Activated gamma-delta T cell treated with Interleukin-2 at 50 U/mL for 16 hours (primary cell): ENCODE results near the gene GPC5.

Experiments
- DNase-seq: peaks from one replicate; pipeline ENCODE4 v3.0.0-alpha.2; 2020

The GPC5 gene

GRCh38 chr13:92307752-92308151, 909.3 kb downstream of the GPC5 start:
- DNase-seq, result no peak

- DNase-seq, result no peak
Measured at GRCh38 chr13:92312823-92313222, 914.4 kb downstream of the GPC5 start.

DNA sequence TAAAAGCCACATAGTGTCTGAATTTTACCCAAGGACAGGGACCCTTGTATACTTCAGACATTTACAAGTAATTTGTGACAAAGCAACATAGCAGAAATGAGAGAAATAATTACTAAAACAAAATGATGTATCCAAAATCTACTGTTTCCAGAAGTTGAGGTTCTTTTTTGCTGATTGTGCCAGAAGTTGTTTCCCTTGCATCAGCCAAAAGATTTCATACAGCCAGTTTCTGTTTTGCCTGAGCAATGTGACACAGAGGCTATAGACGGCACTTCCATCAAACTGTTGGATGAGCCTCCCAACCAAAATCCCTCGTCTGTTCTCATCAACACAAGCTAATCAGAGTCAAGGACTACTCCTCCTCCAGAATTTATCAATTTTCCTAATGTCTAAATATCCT, 915.0 kb downstream of the GPC5 start:
- DNase-seq, result no peak

GRCh38 chr13:92315265-92315664, 916.8 kb downstream of the GPC5 start:
- DNase-seq, result no peak

DNA sequence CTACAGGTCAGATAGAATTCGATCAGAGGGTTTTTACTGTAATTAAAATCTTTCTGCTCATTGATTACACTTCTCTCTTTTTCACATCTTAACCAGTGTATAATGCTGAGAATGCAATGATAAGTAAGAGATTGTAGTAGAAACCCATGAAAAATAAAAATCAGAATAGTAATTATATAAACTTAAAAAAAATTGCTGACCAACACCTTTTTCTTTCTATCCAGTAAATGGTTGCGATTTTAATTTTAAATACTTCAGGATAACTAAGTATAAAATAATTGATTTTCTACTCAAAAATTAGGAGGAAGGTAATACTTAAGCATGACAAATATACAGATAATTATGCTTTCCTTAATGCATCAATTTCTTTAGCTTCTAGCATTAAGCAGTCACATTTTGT, 917.6 kb downstream of the GPC5 start:
- DNase-seq, result no peak

- no peak for DNase-seq
Measured at GRCh38 chr13:92317066-92317465, 918.6 kb downstream of the GPC5 start.

DNA sequence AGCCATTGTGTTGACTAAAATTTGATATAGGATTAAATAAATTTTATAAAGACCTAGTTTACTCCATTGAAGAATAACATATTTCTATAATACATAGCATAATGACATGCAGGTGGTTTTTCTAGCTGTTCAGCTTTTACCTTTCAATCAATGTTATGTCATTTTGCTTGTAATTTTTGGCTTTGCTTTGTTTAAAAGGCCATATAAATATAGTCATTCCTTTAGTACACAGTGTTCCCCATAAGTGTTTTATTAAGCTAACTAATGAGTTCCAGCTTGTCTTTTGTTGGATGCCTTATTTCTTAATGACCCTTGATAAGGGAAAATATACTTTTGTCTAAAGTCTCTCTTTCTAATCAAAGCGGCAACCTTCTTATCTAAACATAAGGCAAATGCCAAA, 921.9 kb downstream of the GPC5 start:
- no peak for DNase-seq

GRCh38 chr13:92321174-92321573, 922.8 kb downstream of the GPC5 start:
- no peak for DNase-seq

- DNase-seq, result no peak
Measured at GRCh38 chr13:92345627-92346026, 947.2 kb downstream of the GPC5 start.

DNA sequence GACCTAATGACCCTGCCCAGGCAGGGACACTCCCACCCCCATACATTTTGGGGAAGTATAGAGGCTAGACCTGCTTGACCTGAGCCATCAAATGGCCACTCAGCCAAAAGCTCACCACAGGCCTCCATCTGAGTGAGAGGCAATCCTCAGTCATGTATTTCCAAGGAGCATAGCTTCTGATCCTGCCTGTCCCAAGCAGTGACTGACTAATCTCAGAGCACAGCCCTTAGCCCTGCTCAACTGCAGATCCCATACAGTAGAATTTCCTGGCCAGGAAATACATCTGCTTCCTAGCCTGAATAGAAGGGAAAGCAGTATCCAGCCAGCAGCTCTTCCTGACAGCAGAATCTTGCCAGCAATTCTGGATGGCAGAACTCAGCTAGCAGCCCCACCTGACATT, 947.6 kb downstream of the GPC5 start:
- DNase-seq, result no peak

DNA sequence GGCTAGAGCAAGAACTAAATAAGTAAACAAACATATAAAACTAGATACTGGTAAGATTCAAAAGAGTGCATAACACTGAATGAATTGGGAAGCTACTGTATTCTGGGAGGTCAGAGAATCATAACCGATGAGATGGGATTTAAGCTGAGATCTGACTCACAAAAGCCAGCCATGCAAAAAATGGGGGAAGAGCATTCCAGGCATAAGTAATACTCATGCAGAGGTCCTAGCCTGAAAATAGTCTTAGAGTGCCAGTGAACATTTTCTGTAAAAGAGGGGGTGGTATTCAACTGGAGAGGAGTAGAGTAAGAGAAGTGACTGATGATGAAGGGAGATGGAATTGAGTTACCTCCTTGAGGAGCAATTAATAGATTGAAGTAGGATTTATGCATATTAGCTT, 956.2 kb downstream of the GPC5 start:
- DNase-seq, result no peak

GRCh38 chr13:92355213-92355612, 956.8 kb downstream of the GPC5 start:
- no peak for DNase-seq

DNA sequence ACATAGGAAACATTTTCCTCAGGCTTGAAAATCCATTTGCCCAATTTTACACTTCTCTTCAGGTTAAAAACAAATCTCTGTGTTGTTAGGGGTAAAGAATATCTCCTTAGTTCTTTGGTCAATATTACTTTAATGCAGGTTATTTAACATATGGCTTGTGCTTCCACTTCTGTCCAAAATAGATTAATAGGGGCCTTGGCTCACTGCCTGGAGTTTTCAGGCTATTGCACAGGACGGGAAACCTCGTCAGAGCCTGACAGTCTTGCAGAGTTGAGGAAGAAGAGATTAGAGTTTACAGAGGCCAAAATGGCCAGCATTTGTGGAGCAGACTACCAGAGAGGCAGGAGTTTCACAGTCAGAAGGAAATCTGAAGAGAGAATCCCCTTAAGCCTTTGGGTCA, 964.3 kb downstream of the GPC5 start:
- DNase-seq, result no peak

GRCh38 chr13:92365904-92366303, 967.5 kb downstream of the GPC5 start:
- DNase-seq, result no peak

DNA sequence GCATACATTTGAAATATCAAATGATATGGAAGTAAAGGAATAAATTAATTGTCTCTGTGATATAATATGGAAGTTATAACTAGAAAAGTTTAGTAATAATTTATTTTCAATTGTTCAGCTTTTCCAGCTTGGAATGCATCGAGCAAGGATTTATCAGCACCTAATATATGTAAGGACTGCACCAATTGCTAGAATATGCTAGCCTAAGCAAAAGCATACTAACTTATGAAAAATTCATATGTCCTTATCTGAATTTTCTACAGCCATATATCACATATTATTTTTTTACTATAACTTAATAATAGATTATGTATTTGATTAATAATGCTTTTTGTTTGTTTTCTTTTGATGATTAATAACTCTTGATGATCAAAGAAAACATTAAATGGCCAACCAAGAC, 979.0 kb downstream of the GPC5 start:
- DNase-seq, result no peak

DNA sequence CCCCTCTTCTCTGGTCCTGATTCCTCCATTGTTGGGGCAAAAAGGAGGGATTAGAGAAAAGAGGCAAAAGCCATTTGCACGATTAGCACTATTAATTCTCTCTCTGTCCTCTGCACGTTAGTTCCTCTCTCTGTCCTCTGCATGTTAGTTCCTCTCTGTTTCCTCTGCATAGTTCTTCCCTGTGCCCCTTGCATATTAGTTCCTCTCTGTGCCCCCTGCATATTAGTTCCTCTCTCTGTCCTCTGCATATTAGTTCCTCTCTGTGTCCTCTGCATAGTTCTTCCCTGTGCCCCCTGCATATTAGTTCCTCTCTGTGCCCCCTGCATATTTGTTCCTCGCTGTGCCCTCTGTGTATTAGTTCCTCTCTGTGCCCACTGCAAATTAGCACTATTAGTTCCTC, 981.0 kb downstream of the GPC5 start:
- no peak for DNase-seq

DNA sequence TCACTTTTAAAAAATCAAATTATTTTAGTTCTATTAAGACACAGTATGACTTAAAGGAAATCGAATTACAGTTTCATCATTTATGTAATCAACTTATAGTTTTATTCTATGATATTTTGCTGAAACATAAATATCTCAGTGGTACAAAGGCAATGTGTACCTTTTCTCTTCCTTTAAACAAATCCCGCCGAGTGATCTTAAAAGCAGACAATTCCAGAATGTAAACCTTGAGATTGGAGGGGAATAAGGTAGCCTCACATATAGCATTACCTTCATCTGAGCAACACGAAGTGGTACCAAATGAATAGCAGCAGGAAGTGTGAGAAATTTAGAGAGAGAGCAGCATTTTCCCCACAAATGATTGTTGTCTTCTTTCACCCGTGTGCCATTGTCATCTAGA, 986.0 kb downstream of the GPC5 start:
- no peak for DNase-seq

DNA sequence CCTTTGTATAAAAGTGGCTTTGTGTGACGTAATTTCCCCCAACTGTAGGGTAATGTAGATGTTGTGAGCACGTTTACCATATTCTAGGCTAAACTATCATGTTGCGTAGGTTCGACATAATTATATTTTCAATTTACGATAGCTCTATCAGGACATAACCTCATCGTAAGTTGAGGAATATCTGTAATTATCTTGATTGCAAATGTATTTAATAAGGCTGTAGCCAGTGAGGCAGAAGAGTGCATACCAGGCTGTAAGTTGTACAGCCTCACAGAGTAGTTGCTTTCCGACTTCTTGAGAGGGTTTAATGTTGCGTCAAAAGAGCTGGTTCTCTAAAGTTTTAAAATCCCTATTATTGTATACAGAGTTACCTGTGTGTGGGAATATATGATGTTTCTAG, 988.8 kb downstream of the GPC5 start:
- DNase-seq, result no peak

DNA sequence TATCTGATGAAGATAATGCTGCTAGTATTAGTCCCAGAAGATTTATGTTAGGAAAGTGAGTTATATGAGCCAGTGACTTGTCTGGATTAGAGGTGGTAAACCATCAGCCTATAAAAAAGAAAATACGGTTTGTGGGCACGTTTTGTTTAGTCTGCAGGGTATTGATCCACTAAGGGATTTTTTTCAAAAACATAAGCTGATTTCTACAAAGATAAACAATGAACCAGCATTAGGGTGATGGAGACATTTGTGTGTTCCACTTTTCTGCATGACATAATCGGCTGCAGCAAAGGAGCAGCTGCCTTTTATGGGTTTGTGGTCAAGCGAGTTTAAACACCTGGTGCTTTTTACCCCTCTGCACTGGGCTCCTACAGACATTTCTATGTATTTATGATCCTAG, 991.8 kb downstream of the GPC5 start:
- no peak for DNase-seq

- no peak for DNase-seq
Measured at GRCh38 chr13:92403606-92404005, 1005.2 kb downstream of the GPC5 start.

DNA sequence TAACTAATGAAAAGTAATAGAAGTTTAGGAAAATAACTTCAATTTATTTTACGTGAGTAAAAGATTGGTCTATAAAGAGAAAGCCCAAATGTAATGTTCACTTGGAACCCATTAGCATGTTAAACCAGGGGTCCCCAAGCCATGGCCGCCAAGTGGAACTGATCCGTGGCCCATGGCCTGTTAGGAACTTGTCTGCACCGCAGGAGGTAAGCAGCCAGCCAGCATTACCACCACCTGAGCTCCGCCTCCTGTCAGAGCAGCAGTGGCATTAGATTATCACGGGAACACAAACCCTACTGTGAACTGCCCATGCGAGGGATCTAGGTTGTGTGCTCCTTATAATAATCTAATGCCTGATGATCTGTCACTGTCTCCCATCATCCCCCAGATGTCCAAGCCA, 1009.4 kb downstream of the GPC5 start:
- no peak for DNase-seq

DNA sequence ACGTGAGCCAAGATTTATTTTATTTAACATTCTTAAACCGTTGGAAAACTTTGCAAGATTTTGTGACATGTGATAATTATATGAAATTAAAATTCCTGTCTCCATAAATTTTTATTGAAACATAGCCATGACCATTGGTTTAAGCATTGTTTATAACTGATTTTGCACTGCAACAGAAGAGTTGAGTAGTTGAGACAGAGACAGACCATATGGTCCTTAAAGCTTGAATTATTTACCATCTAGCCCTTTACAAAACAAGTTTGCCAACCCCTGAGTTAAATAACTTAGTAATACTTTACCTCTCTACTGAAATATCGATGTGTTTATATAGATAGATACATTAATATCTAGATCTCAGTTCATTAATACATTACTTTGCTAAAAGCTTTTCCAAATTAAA, 1014.1 kb downstream of the GPC5 start:
- no peak for DNase-seq

DNA sequence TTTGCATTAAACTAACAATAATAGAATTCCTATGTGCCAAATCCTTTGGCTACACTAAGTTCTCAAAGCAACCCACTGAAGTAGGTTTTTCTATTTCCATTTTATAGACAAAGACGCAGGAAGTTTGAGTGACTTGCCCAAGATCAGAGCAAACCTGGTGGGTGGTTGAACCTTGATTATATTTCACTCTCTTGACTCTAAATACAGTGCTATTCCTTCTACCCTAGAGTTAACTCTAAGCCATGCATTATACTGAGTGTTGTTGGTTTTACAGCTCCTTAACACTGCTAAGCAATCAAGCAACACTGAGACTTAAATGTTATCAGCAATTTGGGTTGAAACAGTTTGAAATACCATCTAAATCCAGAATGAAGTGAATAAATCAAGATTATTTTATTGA, 1014.6 kb downstream of the GPC5 start:
- no peak for DNase-seq

DNA sequence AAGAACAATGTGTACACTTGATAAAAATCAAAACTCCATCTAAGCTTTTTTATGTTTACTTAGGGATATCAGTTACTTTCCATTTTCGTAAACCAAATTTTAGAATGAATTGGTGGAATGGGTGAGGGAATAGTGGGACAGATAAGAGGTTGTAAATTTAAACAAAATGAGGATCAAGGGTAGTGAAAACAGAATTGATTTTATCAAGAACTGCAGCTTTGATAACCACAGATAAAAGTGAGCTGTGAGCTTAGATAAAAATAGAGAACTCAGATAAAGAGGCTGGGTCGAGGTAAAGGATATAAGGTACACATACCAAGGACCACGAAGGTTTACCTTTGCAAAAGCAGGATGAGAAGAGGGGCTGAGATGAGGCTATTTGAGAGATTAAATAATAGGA, 1015.0 kb downstream of the GPC5 start:
- DNase-seq, result no peak

DNA sequence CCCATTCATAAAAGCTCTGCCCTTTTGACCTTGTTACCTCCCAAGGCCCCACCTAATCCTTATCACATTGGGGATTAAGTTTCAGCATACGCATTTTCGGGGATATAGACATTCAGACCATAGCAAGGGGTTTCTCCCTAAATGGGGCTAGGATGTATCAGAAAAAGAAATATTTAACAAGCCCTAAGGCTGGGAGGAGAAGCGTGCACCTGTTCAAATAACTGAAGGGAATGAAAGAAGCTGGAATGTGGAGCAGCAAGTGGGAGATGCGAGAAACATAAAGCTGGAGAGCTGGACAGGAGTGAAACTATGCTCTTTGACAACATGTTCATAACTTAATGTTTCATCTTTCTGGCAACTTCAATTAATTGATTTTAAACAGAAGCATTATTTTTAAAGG, 1016.4 kb downstream of the GPC5 start:
- no peak for DNase-seq

- DNase-seq, result no peak
Measured at GRCh38 chr13:92415781-92416180, 1017.4 kb downstream of the GPC5 start.
